IMR-90 (cell line): ENCODE measurements around the gene SEPTIN3. TPM values are rescaled to one million over a fixed set of nuclear protein-coding genes. Genes with fewer than 3 reads are reported as not detected.

Source experiments
- ATAC-seq: fragments of 200-7000 bp; cut with Tn5 transposase; 2 replicates; pipeline ENCODE4 v1.9.1; 2020; ENCODE audit warnings: low read depth, mild to moderate bottlenecking, moderate library complexity
- BruUV-seq: library from RNA; stranded (reverse); fragments of 400-500 nt; replicated peaks from 2 replicates; lab custom pipeline; 2021; lab: Mats Ljungman, UMichigan
- CTCF ChIA-PET: fragments of 300-600 bp; formaldehyde crosslinking; extraction: SDS; loops from one replicate; lab custom pipeline; 2021; ENCODE audit warnings: antibody characterized with exemption; lab: Yijun Ruan, JAX
- POLR2A ChIA-PET: fragments of 300-600 bp; sonication (Branson Sonifier 250); formaldehyde crosslinking; loops from one replicate; lab custom pipeline; 2022; ENCODE audit warnings: antibody characterized with exemption; ENCODE audit not compliant: unreplicated experiment; lab: Charles Lee
- DNase-seq: peaks from one replicate; pipeline ENCODE4 v3.0.0; 2013
- H2AFZ ChIP-seq: replicated peaks from 2 replicates; pipeline ENCODE3; 2013; ENCODE audit warnings: low read length, mild to moderate bottlenecking; ENCODE audit not compliant: poor library complexity
- H2AK5ac ChIP-seq: 2 replicates; pipeline ENCODE4 v1.6.1; 2013; ENCODE audit warnings: low read depth, low read length, inconsistent platforms
- H2AK9ac ChIP-seq: replicated peaks from 2 replicates; pipeline ENCODE3; 2013; ENCODE audit warnings: mild to moderate bottlenecking, low read depth, low read length, moderate library complexity; ENCODE audit not compliant: poor library complexity
- H2BK120ac ChIP-seq: 2 replicates; pipeline ENCODE4 v1.6.1; 2013; ENCODE audit warnings: low read depth, low read length, inconsistent platforms
- H2BK15ac ChIP-seq: 3 replicates; pipeline ENCODE4 v1.6.1; 2013; ENCODE audit warnings: low read depth, low read length, inconsistent platforms
- H2BK20ac ChIP-seq: 2 replicates; pipeline ENCODE4 v1.6.1; 2013; ENCODE audit warnings: low read depth, mild to moderate bottlenecking, inconsistent platforms, low read length, moderate library complexity
- H2BK5ac ChIP-seq: 2 replicates; pipeline ENCODE4 v1.6.1; 2013; ENCODE audit warnings: mild to moderate bottlenecking, low read depth, low read length, inconsistent platforms; ENCODE audit not compliant: poor library complexity, severe bottlenecking
- H3K14ac ChIP-seq: replicated peaks from 2 replicates; pipeline ENCODE4 v1.6.1; 2013; ENCODE audit warnings: low read depth, low read length, inconsistent platforms
- H3K18ac ChIP-seq: 2 replicates; pipeline ENCODE4 v1.6.1; 2013; ENCODE audit warnings: low read depth, low read length, control low read depth
- H3K23ac ChIP-seq: 2 replicates; pipeline ENCODE4 v1.6.1; 2013; ENCODE audit warnings: low read depth, low read length, inconsistent platforms
- H3K27ac ChIP-seq: 2 replicates; pipeline ENCODE4 v1.5.1; 2013; ENCODE audit warnings: mild to moderate bottlenecking, control low read depth, low read length; ENCODE audit not compliant: insufficient read depth
- H3K27me3 ChIP-seq: 2 replicates; pipeline ENCODE4 v1.6.1; 2013; ENCODE audit warnings: low read length; ENCODE audit not compliant: control insufficient read depth, insufficient read depth
- H3K36me3 ChIP-seq: 2 replicates; pipeline ENCODE4 v1.6.1; 2013; ENCODE audit warnings: low read length, mixed read lengths; ENCODE audit not compliant: control insufficient read depth, insufficient read depth
- H3K4ac ChIP-seq: 2 replicates; pipeline ENCODE4 v1.6.1; 2013; ENCODE audit warnings: low read depth, low read length, inconsistent platforms
- H3K4me1 ChIP-seq: 2 replicates; pipeline ENCODE4 v1.6.1; 2013; ENCODE audit warnings: low read length, mixed read lengths; ENCODE audit not compliant: control insufficient read depth, insufficient read depth
- H3K4me2 ChIP-seq: 2 replicates; pipeline ENCODE4 v1.6.1; 2013; ENCODE audit warnings: low read depth, mild to moderate bottlenecking, control low read depth, low read length, moderate library complexity
- H3K4me3 ChIP-seq: 2 replicates; pipeline ENCODE4 v1.5.1; 2013; ENCODE audit warnings: low read depth, mild to moderate bottlenecking, control low read depth, low read length, moderate library complexity; ENCODE audit not compliant: insufficient read depth
- H3K56ac ChIP-seq: 2 replicates; pipeline ENCODE4 v1.6.1; 2013; ENCODE audit warnings: low read length, inconsistent platforms; ENCODE audit not compliant: insufficient read depth; ENCODE audit errors: extremely low read depth
- H3K79me1 ChIP-seq, 2 experiments: 2 replicates each; pipeline ENCODE4 v1.6.1; 2013; ENCODE audit warnings: low read length in 2 of 2, inconsistent platforms in 1 of 2, low read depth in 1 of 2
- H3K9ac ChIP-seq: 2 replicates; pipeline ENCODE4 v1.6.1; 2013; ENCODE audit warnings: low read depth, low read length, control low read depth
- H3K9me1 ChIP-seq: 2 replicates; pipeline ENCODE4 v1.6.1; 2013; ENCODE audit warnings: low read length, inconsistent platforms; ENCODE audit not compliant: insufficient read depth
- H3K9me3 ChIP-seq: 2 replicates; pipeline ENCODE4 v1.6.1; 2013; ENCODE audit warnings: low read length; ENCODE audit not compliant: control insufficient read depth, insufficient read depth
- H4K20me1 ChIP-seq: 2 replicates; pipeline ENCODE4 v1.6.1; 2013; ENCODE audit warnings: low read length, inconsistent platforms; ENCODE audit not compliant: insufficient read depth
- H4K5ac ChIP-seq: 2 replicates; pipeline ENCODE4 v1.6.1; 2013; ENCODE audit warnings: mild to moderate bottlenecking, low read depth, low read length, control low read depth
- H4K8ac ChIP-seq, 2 experiments: 2 replicates each; pipeline ENCODE4 v1.6.1; 2013; ENCODE audit warnings: low read depth in 2 of 2, low read length in 2 of 2, control low read depth in 1 of 2, inconsistent platforms in 1 of 2
- H4K91ac ChIP-seq: 2 replicates; pipeline ENCODE4 v1.6.1; 2013; ENCODE audit warnings: low read depth, low read length, inconsistent platforms; ENCODE audit not compliant: insufficient read depth
- BHLHE40 ChIP-seq: fragments of 150-350 bp; IDR thresholded peaks from 2 replicates; pipeline ENCODE4 v1.6.1; 2016; ENCODE audit warnings: mild to moderate bottlenecking, low read depth, low read length
- CEBPB ChIP-seq: IDR thresholded peaks from 2 replicates; pipeline ENCODE4 v1.6.1; 2012; ENCODE audit warnings: low read depth, low read length, improper control_type of control experiment
- CHD1 ChIP-seq: IDR thresholded peaks from 2 replicates; pipeline ENCODE4 v1.6.1; 2012; ENCODE audit warnings: low read depth, low read length, improper control_type of control experiment
- RAD21 ChIP-seq: IDR thresholded peaks from 2 replicates; pipeline ENCODE4 v1.6.1; 2012; ENCODE audit warnings: low read length, improper control_type of control experiment
- SMC3 ChIP-seq: fragments of 150-350 bp; IDR thresholded peaks from 2 replicates; pipeline ENCODE4 v1.6.1; 2016; ENCODE audit warnings: low read depth, mild to moderate bottlenecking, antibody characterized with exemption, low read length, moderate library complexity
- WGBS, 2 experiments: methylation state at CpG; one replicate each; pipeline versions ENCODE4 v1.1.5 to v1.1.7; 2013; ENCODE audit warnings: missing lambda C conversion rate in 2 of 2; ENCODE audit not compliant: insufficient read length in 1 of 2; ENCODE audit errors: extremely low coverage in 2 of 2; 5-methylcytosine and 5-hydroxymethylcytosine counted together
- dilution Hi-C: fragments of 300-500 bp; cut with HindIII; formaldehyde crosslinking; loops from one replicate; pipeline ENCODE4 v1.14.3; 2018; ENCODE audit warnings: low sequenced_read_pairs; ENCODE audit not compliant: unreplicated experiment
- in situ Hi-C: fragments of 300-500 bp; cut with MboI; formaldehyde crosslinking; loops from 3 replicates; pipeline ENCODE4 v1.14.3; 2019; ENCODE audit warnings: low sequenced_read_pairs, inconsistent platforms, mixed read lengths
- intact Hi-C: fragments of 100-400 bp; cut with micrococcal nuclease; formaldehyde crosslinking; loops from 2 replicates; pipeline ENCODE4 v1.10.0; 2022
- polyA plus RNA-seq, 3 experiments: library from polyadenylated mRNA; depleted of rRNA; stranded (reverse); fragments of >200 nt; gene quantifications; 2 replicates each; pipeline ENCODE4 v1.2.3, GENCODE V29; 2012; ENCODE audit warnings: low replicate concordance in 1 of 3
- total RNA-seq: library from RNA; depleted of rRNA; stranded (reverse); fragments of >200 nt; gene quantifications from 2 replicates; pipeline ENCODE4 v1.2.3, GENCODE V29; 2012
- TF ChIP-seq, protein P1 (sequence below): fragments of 150-350 bp; IDR thresholded peaks from 2 replicates; pipeline ENCODE4 v1.6.1; 2016; ENCODE audit warnings: low read depth, mild to moderate bottlenecking, low read length, moderate library complexity, borderline replicate concordance

SEPTIN3 gene
- total and polyA plus RNA-seq, 2 of the 4 experiments (the other 2 are of a cell fraction): 0.15 to 0.18 TPM

- Histone ChIP-seq H2AK5ac (no peak overlapping the region), H3K18ac (no peak overlapping the region), H3K27me3 (peaks cover 58% of the 10 kb centered on the region), H3K9ac (no peak overlapping the region), H3K79me1 (no peaks in the 10 kb centered on the region), H3K9me3 (no peaks in the 10 kb centered on the region), H2BK15ac (no peak overlapping the region), H4K20me1 (no peaks in the 10 kb centered on the region), H3K23ac (no peak overlapping the region), H3K4me3 (no peak overlapping the region), H3K9me1 (no peaks in the 10 kb centered on the region), H3K56ac (no peak overlapping the region), H3K14ac (no peak overlapping the region), H2AFZ (peak overlapping the region; percentile 11), H3K4ac (no peak overlapping the region), H4K91ac (no peak overlapping the region), H4K5ac (no peak overlapping the region), H3K36me3 (no peaks in the 10 kb centered on the region), H2AK9ac (no peak overlapping the region), H2BK20ac (no peak overlapping the region), H3K4me2 (no peak overlapping the region), H2BK120ac (no peak overlapping the region), H4K8ac (no peak overlapping the region), H3K4me1 (no peaks in the 10 kb centered on the region; the same call in 1 of the 2 replicates), H2BK5ac (no peak overlapping the region), H3K27ac (no peak overlapping the region)
- dilution Hi-C loops (no loop called here), in situ Hi-C loops (no loop called here), intact Hi-C loops (no loop called here)
- DNase-seq (no peak), ATAC-seq (no peak)
- TF ChIP-seq BHLHE40 (no peak), SMC3 (no peak), CEBPB (no peak), RAD21 (no peak), CHD1 (no peak)
- TF ChIP-seq, protein P1, sequence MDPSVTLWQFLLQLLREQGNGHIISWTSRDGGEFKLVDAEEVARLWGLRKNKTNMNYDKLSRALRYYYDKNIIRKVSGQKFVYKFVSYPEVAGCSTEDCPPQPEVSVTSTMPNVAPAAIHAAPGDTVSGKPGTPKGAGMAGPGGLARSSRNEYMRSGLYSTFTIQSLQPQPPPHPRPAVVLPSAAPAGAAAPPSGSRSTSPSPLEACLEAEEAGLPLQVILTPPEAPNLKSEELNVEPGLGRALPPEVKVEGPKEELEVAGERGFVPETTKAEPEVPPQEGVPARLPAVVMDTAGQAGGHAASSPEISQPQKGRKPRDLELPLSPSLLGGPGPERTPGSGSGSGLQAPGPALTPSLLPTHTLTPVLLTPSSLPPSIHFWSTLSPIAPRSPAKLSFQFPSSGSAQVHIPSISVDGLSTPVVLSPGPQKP: no peak
- no TSS peak for BruUV-seq
- ChIA-PET CTCF (no interaction called here), POLR2A (no interaction called here)
- WGBS, 2 experiments: 86% methylated on average over 6 of the region's 9 CpGs; no CpG with 5 or more reads in 1 of the 2 experiments
Observed at GRCh38 chr22:41979423-41980250, 10.4 kb downstream of the SEPTIN3 start.
